Measurements from ENCODE around the gene WASL. TPM values are rescaled to one million over a fixed set of nuclear protein-coding genes. Genes with fewer than 3 reads are reported as not detected.

The WASL gene
- total RNA-seq, 1 donor from 2014 or later, result 32.5 TPM

GRCh38 chr7:123692471-123692877, 56.3 kb downstream of the WASL start:
- DNase-seq (ENCODE audit: low read depth), result no peak

DNA sequence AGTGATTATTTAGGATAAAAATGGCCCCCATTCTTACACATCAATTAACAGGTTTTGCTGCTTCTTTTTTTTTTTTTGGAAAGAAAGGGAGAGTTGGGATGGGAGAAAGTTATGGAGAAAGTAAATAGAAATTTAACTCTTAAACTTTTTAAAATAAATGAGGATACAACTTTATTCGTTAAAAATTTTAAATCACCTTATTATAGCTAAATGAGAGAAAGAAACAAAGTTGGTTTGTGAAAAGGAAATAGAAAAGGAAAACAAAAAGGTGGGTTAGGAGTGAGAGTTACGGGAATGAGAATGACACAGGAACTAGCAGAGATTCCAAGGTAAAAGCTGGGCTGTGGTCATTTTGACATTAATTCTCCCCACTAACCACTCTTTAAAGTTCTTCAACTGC, 58.3 kb downstream of the WASL start:
- DNase-seq (ENCODE audit: low read depth), result no peak

DNA sequence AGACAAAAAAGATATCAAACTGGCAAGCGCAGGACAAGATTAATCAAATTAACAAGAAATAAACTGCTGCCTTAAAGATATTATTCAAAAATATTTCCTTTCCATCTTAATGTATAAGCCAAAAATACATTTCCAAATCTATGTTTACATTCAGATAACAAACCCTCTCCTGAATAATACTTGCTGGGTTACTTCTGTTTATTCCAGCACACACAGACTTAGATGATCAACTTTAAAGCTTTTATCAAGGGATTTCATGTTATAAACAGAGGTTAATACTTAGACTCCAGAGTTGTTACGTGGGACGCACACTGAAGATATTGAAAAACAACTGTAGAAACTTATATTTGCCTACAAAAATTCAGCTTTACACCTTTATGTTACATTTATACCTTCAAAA, 59.6 kb downstream of the WASL start:
- no peak for DNase-seq (ENCODE audit: low read depth)

DNA sequence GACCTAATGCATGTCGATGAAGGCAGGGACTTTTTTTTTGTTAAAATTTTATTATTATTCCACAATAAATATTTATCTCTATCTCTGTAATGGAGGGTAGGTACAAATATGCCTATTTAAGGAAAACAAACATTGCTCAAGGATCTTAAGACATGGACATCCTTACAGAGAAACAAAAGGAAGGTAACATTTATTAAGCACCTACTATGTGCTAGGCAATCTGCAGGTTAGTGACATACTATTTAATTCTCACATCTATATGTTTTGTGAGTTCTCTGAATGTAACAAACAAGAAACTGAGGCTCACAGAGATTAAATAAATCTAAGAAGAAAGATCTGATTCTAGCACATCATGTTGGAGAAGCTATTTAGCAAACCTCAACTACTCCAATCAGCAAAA, 61.1 kb downstream of the WASL start:
- no peak for DNase-seq (ENCODE audit: low read depth)

DNA sequence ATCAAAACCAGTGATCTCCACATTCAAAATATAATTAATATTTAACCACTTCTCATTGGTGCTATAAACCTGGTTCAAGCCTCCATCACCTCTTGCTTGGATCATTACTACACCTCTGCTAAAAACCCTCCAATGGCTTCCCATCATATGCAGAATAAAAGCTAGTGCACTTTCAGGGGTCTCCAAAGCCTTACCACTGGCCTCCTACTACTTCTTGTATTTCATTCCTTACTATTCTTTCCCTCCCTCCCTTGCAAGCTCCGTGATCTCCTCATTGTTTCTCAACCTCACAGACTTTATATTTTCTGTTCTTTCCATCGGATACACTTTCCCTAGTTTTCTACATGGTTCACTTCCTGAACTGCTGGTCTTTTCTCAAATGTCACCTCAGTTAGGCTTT, 61.6 kb downstream of the WASL start:
- no peak for DNase-seq (ENCODE audit: low read depth)

- DNase-seq (ENCODE audit: low read depth), result peak; percentile 82
These were observed 66.1 kb downstream of the WASL start for GRCh38 chr7:123682690-123683089.

GRCh38 chr7:123681561-123681960, 67.2 kb downstream of the WASL start:
- no peak for DNase-seq (ENCODE audit: low read depth)

DNA sequence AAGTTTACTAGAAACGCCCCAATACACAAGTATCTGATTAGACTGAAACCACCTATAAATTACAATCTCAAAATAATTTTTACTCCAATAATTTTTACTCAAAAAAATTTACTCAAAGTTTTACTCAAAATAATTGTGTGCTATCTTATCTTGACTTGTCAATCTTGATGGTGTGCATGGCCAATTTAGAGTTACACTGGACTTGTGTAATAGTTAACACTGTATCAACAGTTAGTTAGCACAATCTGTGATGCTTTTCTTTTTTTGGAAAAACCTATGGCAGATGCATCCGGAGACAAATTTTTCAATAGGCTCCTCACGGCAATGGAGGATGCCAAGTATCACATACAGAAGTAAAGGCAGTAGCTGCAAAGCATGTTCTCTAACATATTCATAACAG, 68.2 kb downstream of the WASL start:
- no peak for DNase-seq (ENCODE audit: low read depth)

DNA sequence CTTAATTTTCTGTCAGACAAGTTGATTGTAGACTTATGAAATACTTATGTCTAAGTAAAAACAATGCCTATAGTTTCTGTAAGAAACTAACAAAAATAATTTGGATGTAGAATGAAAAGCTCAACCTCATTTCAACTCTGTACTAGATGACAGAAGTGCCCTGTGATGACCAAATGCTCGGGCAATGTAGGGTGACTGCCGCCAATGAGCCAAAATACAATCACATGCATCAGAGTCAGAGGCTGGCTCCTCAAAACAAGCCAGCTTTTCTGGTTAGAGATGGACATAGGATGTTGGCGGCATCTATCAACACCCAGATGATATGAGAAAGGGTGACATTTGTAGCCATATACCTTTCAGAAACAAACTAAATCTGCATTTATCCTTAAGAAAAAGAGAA, 69.2 kb downstream of the WASL start:
- DNase-seq (ENCODE audit: low read depth), result no peak

DNA sequence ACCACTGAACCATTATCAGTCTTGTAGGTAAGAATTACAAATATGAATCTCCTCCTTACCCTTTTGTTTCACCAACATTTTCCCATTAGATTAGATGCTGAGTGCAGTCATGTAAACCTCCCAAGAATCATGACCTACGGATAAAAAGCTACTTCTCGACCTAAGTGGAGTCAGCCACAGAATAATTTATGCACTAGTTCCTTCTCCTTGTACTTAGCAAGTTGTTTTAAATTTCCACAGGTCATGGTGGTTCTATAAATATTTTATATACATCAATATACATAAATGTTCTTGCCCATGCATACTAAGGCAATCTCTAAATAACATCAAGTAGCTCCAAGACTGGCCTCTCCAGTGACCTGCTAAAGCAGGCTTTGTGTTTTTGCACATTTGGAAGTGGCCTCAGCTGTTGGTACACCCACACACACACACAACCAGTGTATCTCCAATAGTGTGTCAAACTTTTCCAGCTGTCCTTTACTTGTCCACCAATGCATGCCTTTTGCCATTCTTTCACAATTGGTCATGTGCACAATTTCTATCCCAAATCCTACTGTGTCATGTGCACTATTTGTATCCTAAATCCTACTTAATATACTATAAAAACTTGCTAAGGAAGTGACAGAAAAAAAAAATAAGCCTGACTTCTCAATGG, 71.6 kb downstream of the WASL start:
- DNase-seq (ENCODE audit: low read depth), result no peak

DNA sequence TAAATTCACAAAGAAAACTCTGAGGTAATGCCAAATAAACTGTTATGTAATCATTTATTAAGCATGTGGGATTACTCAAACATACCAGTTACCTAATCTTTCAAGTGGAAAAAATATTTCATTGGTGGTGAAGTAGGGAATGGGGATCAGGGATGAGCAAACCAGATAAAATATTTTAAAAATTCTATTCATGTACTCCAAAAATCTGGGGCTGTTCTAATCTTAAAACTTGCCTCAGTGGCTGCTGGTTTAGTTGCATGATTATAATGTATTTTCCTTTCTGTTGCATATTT, 73.7 kb downstream of the WASL start:
- peak; percentile 36 for DNase-seq (ENCODE audit: low read depth)

DNA sequence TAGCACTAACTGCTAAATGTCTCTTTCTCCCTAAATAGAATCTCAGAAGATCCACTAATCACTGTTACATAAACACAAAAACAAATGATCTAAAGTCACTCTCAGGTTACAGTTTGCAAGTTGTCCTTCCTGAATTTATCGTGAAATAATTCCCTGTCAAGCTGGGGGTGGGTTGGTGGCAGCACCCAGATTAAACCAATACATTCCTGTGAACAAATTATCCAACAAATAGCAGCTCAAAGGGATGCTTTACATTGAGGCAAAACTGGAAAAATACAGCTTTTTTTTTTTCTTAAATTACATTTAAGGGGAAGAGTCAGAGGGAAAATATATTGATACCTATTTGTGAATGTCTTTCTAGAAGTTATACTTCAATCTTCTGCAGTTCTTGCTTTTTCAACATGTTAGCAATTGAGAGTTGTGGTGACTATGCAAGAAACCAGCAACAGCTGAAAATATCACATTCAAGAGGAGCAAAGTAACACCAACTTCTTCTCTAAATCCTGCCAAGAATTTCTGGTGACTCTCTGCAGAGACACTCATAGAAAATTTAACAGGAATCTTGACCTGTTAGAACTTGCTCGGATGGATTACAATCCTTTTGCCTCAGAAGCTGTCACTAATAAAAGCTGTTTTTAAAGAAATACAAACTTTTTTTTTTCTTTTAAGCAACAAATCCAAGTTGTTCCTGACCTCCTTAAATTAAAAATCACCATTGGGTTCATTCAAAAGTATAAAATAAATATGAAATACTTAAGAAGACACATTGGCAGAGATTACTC, 74.2 kb downstream of the WASL start:
- no peak for DNase-seq (ENCODE audit: low read depth)

GRCh38 chr7:123673752-123674398, 74.9 kb downstream of the WASL start:
- DNase-seq (ENCODE audit: low read depth), result no peak

DNA sequence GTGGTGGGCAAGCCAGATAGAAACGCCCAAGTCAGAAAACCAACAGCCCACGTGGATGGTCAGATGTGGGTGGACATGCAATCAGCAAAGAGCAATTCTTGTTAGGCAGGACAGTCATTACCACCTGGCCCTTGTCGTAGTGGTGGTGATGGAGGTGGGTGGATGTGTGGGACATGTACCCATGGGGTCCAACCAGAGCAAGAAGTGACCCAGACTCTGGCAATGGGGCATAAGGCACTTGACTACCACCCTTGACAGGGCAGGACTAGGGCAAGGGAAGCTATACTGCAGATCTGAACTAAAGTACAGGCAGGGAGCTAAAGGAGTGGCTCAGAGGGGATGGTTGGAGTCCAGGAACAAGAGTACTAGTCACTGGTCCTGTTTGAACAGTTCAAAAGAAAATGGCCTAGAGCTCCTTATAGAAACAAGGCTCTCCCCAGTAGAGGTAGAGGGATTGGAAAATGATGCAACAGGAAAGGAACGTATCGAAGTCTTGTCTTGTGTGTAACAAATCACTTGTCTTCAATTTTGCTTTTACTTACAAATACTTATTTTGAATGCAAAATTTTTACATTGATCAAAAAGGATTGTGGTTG, 75.6 kb downstream of the WASL start:
- DNase-seq (ENCODE audit: low read depth), result no peak

DNA sequence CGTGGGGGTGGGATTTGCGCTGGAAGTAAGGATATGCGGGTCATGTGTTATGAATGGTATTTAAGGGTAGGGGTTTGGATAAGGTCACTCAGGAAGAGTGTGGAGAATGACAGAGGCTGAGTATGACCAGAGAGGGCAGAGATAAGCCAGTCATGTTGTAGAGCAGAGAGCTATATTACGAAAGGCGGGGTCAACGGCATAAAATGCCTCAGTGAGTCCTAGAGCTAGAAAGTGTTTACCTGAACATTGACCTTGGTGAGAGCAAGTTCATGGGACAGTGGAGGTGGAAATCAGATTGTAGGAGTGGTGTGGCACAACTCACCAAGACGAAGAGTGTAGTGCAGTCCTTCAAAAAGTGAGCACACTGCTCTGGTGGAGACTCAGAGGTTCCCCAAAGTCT, 79.3 kb downstream of the WASL start:
- no peak for DNase-seq (ENCODE audit: low read depth)

- no peak for DNase-seq (ENCODE audit: low read depth)
These were observed 82.3 kb downstream of the WASL start for GRCh38 chr7:123666492-123666891.

- no peak for DNase-seq (ENCODE audit: low read depth)
These were observed 82.9 kb downstream of the WASL start for GRCh38 chr7:123665896-123666295.

DNA sequence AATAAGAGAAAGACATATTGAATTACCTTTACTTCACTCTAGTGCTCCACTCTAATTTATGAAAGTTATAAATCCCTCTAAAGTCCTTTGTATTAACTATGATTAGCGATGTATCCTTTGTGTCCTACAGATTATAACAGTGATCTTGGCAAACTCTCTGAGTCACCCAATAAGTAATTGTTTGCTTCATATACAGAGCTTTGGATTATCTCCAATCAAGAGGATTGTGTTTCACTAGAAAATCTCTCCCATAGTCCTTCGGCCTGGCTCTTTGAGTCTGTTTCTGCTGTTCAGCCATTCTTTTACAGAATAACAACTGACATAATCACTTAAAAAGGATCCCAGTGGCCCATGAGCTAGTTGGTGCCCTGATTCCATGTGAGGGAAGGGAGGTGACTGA, 83.6 kb downstream of the WASL start:
- DNase-seq (ENCODE audit: low read depth), result no peak

GRCh38 chr7:123663200-123663599, 85.6 kb downstream of the WASL start:
- no peak for DNase-seq (ENCODE audit: low read depth)

GRCh38 chr7:123662755-123663154, 86.0 kb downstream of the WASL start:
- no peak for DNase-seq (ENCODE audit: low read depth)

DNA sequence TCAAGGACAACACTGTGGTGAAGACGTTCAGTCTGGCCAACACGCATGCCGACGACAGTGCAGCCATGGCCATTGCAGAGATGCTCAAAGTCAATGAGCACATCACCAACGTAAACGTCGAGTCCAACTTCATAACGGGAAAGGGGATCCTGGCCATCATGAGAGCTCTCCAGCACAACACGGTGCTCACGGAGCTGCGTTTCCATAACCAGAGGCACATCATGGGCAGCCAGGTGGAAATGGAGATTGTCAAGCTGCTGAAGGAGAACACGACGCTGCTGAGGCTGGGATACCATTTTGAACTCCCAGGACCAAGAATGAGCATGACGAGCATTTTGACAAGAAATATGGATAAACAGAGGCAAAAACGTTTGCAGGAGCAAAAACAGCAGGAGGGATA, 86.5 kb downstream of the WASL start:
- DNase-seq (ENCODE audit: low read depth), result no peak

DNA sequence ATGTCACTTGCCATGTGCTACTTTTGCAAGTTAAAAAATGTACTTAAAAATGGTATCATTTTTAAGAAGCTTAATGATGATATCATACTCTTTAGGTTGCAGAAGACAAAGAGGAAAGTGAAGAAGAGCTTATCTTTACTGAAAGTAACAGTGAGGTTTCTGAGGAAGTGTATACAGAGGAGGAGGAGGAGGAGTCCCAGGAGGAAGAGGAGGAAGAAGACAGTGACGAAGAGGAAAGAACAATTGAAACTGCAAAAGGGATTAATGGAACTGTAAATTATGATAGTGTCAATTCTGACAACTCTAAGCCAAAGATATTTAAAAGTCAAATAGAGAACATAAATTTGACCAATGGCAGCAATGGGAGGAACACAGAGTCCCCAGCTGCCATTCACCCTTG, 87.0 kb downstream of the WASL start:
- no peak for DNase-seq (ENCODE audit: low read depth)

All from renal cortical epithelial cell (primary cell).